ENCODE measurements around the gene OPN1SW.

Gene OPN1SW

DNA sequence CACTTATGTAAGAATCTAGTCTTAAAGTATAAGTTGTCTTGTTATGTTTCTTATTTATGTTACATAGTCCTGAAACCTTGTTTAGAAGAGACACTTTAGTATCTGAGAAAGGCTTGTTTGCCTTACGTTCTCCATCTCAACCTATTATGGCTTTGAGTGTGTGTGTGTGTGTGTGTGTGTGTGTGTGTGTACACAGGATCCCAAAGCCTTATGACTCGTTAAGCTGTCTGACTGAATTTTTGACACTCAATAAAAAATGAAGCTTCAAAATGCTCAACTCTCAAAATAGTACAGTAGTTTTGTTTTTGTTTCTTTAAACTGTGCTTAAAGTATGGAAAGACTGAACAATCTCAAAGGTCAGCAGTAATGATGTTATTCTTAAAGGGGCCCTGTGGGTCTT, 18.4 kb downstream of the OPN1SW start:
- no peak for DNase-seq (ENCODE audit: low read depth)

DNA sequence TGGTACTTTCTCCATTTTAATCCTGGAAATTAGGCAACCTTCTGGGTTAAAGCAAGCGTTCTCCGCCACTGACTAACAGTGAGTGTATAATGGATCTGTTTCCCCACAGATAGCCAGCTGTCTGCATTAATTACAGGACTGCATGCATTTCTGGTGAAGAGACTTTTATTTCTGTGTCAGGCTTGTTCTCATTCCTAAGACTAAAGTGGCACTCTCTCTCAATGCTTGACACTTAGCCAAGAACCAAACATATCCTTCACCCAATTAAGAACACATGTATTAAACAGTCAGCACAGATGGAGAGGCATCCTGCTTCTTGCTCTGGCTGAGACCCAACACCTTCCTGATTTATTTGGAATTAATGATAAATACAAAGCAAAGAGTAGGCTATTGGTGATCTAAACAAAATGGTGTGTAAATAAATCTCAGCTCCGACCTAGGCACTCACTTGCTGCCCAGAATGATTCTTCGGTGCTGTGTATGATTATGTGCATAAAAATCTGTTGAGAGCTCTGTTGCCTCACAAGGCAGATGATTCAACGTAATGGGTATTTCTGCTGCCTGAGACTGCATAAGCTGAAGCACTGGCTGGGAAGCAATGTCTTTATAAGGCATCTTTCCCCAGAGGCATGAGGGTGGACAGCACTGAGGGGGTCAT, 19.6 kb downstream of the OPN1SW start:
- peak; percentile 97 for DNase-seq (ENCODE audit: low read depth)

GRCh38 chr7:128755075-128755818, 20.3 kb downstream of the OPN1SW start:
- DNase-seq (ENCODE audit: low read depth) = no peak

DNA sequence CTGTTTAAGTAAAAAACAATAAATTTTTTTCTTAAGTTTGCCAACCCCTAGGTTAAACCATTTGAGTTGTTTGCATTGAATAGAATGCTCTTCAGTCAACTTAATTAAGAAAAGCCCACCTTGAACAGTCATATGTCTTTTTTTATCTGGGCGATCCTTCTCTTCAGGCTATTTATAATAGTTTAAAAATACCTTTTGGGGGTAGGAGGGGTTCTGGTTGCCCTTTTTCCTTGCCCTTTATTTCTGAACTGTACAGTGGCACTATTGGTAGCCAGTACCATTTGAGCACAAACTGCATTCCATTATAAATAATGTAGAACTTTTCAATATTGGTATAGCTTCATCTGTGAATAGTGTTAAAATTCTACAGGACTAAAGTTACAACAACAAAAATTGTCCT, 23.3 kb downstream of the OPN1SW start:
- DNase-seq (ENCODE audit: low read depth) = no peak

DNA sequence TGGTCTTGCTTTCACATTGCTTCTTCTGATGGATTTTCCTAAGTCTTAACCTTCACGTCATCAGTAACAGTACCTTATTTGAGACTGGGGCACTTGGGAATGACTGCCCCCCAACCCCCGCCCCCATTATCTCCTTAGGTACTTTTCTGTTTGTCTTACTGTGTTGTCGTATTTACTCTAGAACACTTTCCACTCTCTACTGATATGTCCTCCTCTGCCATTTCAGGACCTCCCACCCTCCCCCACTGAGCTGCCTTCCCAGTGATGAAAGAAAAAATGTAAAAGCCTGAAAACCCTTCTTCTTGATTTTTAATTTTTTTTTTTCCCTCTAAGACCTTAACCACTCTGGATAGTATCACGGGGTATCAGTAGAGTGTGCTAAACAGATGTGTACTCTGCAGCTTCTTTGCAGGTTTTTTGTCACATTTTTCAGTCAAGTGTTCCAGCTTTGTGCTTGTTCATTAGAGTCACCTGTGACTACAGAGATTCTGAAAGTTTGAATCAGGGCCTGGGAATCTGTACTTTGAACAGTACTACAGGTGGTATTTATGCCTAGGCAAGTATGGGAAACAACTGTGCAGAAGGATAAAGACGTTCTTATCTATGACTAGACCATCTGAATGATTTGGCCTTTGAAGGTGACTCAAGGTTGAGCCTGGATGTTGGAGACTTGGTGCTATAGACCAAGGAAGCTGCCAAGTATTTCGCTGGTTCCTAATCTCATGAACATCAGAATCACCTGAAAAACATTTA, 28.1 kb downstream of the OPN1SW start:
- DNase-seq (ENCODE audit: low read depth) = no peak

DNA sequence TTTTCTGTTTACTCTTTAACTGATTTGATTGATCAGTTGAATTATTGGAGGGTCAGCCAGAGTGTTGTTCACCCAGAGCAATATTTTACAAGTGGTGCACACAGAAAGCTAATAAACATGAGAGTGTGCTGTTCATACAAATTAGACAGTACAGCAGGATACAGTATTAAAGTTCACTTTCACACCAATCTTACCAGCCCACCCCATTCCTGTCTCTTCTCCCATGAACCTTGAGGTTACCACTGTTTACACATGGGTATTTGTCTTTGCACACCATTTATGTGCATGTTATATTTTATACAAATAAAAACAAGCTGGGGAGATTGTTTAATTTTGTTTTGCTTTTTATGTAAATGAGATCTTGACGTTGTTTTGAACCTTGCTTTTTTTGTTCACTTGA, 29.9 kb downstream of the OPN1SW start:
- no peak for DNase-seq (ENCODE audit: low read depth)

GRCh38 chr7:128744366-128744905, 31.2 kb downstream of the OPN1SW start:
- no peak for DNase-seq (ENCODE audit: low read depth)

DNA sequence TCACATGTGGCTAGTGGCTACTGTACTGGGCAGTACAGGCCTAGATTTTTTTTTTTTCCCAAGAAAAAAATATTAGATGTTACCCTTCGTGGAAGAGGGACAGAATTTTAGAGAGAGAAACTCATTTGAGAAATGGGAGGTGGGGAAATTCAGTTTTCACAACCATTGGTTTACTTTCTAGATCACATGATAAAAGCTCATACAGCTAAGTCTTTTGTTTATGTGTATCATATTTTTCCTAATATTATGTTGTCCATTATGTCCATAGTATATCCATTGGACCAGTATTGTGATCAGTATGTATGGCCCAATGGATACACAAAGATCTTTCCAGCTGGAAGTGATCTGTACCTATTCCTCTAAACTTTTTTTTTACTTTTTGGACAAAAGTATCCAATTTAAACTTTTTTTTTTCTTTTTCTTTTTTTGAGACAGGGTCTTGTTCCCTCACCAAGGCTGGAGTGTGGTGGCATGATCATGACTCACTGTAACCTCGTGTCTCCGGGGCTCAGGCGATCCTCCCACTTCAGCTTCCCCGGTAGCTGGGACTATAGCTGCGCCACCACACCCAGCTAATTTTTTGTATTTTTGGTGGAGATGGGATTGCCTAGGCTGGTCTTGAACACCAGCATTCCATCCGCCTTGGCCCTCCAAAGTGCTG, 32.4 kb downstream of the OPN1SW start:
- no peak for DNase-seq (ENCODE audit: low read depth)

GRCh38 chr7:128742206-128742605, 33.4 kb downstream of the OPN1SW start:
- DNase-seq (ENCODE audit: low read depth) = peak; percentile 80

- no peak for DNase-seq (ENCODE audit: low read depth)
These were observed 34.1 kb downstream of the OPN1SW start for GRCh38 chr7:128741491-128741890.

- DNase-seq (ENCODE audit: low read depth) = no peak
These were observed 34.6 kb downstream of the OPN1SW start for GRCh38 chr7:128740996-128741395.

DNA sequence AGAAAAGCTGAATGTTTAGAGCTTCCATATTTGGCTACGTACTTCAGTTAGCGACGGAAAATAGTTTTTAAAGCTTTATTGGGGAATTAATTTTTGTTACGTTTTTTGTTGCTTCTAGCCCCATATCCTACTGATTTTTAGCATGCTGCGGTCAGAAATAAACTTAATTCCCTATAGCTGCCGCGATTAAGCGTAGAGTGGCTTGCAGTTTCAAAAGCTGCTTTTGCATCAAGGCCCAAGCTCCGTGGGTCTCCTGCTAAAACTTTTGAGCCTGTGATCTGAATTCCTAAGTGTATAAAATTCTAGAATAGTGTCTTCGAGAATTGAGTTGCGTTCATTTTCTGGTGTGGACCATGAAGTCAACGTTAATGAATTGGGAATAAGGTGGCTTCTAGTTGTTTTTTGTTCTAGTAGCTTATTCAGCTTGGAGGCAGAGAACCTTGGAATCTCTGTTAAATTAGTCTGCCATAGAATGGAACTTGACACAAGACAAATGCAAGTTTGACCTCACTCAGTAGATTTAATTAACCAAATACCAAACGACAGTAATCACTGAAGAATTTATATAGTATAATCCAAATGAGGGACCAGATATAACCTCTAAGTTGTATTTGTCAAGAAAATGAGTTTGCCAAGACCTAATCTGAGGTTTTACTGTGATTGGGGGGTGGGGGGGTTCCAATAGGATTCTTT, 35.5 kb downstream of the OPN1SW start:
- no peak for DNase-seq (ENCODE audit: low read depth)

DNA sequence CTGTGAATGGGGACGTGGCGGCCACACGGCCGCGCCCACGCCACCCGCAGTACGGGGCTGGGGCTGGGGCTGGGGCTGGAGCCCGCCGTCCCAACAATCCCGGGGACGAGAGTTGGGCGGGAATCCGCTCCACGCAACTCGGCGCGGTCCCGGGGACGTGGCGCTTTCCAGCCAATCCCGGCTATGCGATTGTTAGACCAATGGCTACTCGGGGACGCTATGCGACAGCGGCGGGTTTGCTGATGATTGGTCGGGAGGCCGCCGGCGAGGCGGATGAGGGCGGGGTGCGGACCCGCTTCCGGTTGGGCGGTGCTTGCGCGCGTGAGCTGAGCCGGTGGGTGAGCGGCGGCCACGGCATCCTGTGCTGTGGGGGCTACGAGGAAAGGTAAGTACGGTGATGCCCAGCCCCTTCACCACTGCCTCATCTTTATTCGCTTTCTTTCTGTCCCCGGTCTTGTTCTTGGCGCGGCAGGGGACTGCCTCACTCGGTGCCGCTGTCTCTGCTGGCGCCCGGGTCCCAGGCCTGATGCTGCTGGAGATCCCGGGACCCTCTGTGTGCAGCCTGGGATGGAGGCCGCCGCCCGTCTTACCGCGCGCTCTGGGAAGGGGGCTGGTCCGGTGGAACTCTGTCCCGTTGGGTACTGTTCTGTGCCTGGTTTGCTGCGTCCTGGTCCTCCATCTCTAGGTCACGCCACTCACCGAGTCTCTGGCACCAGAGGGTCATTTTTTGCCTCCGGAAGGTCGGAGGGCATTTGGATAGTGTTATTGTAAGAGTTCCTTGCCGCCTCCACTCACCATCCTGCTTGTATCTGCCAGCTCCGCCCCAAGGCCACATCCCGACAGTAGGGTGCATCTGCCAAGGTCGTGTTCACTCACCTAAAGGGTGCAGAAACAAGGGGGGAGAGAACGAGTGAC, 36.3 kb downstream of the OPN1SW start, which contains the start of gene CALU:
CALU (plus strand) TSS at position 312 of the 915 bp plus-strand sequence. CDS start 9,225 bp downstream, outside the sequence.
- DNase-seq (ENCODE audit: low read depth) = peak; percentile 87

- no peak for DNase-seq (ENCODE audit: low read depth)
These were observed 37.0 kb downstream of the OPN1SW start for GRCh38 chr7:128738570-128739047.

DNA sequence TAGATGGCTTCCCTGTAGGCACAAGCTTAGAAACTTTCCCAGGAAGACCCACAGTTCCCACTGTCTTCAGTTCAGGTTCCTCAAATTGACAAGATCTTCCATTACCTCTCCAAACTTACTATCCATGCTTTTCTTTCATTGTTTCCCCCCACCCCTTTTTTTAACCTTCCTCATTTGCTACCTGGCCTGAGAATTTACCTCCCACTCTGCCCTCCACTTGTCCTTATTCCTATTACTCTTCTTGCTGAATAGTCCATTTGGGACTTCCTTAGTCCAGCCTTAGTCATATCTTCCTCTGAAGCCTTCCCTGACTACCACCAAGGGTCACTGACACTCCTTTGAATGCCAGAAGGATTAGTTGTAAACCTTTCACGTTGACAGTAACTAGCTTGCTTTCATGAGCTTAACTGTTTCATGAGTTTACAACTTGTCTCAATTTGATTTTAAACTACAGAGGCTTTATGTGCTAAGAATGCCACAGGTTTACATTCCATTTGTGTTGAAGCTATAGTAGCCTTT, 37.7 kb downstream of the OPN1SW start:
- peak; percentile 57 for DNase-seq (ENCODE audit: low read depth)

DNA sequence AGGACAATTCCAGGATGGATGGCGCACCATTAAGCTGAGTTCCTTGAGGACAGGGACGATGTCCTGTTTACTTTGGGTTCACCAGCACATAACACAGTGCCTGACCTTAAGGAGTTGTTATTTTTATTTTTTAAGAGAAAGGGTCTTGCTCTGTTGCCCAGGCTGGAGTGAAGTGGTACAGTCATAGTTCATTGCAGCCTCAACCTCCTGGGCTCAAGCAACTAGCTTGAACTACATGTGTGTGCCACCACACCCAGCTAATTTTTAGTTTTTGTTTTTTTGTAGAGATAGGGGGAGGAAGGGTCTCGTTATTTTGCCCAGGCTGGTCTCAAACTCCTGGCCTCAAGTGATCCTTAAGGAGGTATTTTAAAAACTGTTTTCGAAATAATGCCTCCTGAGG, 38.2 kb downstream of the OPN1SW start:
- DNase-seq (ENCODE audit: low read depth) = no peak

DNA sequence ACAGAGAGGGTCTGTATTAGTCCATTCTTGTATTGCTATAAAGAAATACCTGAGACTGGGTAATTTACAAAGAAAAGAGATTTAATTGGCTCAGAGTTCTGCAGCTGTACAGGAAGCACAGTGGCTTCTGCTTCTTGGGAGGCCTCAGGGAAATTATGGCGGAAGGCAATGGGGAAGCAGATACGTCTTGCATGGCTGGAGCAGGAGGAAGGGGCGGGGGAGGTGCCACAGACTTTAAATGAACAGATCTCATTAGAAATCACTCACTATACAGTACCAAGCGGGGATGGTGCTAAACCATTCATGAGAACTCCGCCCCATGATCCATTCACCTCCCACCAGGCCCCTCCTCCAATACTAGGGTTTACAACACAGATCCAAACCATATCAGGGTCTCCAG, 40.2 kb downstream of the OPN1SW start:
- DNase-seq (ENCODE audit: low read depth) = no peak

GRCh38 chr7:128734890-128735289, 40.7 kb downstream of the OPN1SW start:
- DNase-seq (ENCODE audit: low read depth) = no peak

DNA sequence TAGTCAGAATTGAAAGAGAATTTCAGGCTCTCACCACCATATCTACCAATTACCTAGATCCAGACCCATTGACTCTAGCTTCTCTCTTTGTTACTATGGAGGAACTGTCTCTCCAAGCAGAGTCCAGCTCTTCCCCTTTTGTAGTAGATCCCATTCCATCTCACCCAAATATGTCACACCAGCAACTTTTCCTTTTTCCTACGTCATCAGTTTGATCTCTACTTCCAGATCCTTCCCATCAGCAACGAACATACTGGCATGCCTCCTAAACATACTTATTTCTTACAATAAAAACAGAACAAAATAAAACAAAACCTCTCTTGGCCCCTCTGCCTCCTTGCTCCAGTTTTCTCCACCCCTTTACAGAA, 42.3 kb downstream of the OPN1SW start:
- no peak for DNase-seq (ENCODE audit: low read depth)
